ENCODE results near the gene MZT1.

MZT1 gene

GRCh38 chr13:72686766-72687165 is 40.7 kb downstream of the MZT1 start:
- DNase-seq (ENCODE audit: low read depth in 4 of 4, low spot score in 1 of 4), result no peak

- DNase-seq (ENCODE audit: low read depth in 4 of 4, low spot score in 1 of 4), result no peak
Observed at GRCh38 chr13:72680353-72680752, 47.1 kb downstream of the MZT1 start.

- no peak for DNase-seq (ENCODE audit: low read depth in 4 of 4, low spot score in 1 of 4)
Observed at GRCh38 chr13:72678312-72678711, 49.1 kb downstream of the MZT1 start.

DNA sequence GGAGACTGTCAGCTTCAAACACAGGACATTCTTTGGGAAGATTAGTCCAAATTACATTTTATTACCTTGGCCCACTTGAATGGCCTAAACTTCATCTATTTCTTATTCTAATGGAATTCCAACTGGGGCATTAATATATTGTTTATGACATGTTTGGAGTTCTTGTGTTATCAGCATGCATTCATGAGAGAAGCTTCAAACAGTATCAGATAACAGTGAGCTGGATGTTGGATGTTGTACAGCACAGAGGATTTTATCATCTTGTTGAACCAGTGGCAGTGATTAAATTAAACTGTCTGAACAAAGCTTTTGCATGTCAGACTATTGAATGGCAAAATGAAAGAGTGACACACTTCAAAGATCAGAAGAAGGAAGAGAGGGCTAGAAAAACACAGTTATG is 50.0 kb downstream of the MZT1 start:
- DNase-seq (ENCODE audit: low read depth in 4 of 4, low spot score in 1 of 4), result no peak

- no peak for DNase-seq (ENCODE audit: low read depth in 4 of 4, low spot score in 1 of 4)
Observed at GRCh38 chr13:72666391-72666790, 61.0 kb downstream of the MZT1 start.

DNA sequence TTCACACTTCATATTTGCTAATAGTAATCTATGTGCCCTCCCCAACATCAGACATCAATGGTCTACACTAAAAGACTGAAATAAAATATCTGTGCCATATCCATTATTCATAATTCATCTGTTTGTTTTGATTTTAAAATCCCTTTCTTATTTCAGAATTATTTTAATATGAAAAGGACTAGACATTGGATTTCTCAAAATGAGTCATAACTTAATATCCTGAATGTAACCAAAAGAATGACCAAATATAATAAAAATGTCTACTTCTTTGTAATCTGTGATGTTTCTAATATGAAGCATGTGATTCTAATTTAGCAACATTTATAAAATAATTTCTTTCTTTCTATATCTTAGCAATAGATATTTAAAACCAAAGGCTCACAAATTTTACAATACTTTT is 64.9 kb downstream of the MZT1 start:
- DNase-seq (ENCODE audit: low read depth in 4 of 4, low spot score in 1 of 4), result no peak

Measured in stimulated activated CD4-positive, alpha-beta T cell treated with anti-CD3 and anti-CD28 coated beads, Interleukin-1b, Interleukin-23, amount 100 ng/mL, for 24 hours (primary cell).